ENCODE data around the gene SUMO2.
"Not testable (repeated sequence)": the region's sequence is repeated elsewhere in the genome, so short reads cannot be mapped to it uniquely, and the experiment has no call there.

Gene SUMO2

GRCh38 chr17:75182319-75182568, 515 bp downstream of the SUMO2 start:
- DNase-seq (ENCODE audit: extremely low read depth in 1 of 2, low read depth in 1 of 2) = no peak

DNA sequence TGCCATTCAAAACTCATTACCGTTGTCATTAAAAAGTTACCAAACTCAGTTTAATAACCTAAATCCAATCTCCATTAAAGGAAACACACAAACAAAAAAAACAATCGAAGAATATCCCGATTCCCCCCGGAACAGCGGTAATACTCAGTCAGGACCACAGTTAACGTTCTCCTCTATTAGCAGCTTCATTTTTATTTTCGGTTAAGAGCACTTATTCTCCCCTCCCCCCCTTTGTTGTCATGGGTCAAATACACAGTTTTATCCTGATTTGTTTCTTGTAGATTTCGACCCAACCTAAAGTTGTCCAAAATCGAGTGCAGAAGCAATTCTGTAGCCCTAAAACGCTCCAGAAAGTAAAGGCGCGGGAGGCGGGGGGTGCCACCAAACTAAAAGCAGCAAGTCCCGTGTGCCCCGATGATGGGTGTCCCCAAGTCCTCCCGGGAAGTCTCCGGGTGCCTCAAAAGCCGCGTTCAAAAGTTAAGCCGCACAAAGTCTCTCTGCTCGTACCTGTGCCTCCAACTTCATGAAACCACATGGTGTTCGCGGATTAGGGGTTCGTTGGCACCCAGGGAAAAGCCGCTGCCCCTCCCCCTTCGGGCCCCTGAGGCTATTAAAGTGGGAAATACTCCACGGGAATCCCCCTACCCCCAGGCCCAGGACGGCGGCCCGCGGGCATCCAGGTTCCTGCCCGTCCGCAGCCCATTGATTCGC, 996 bp downstream of the SUMO2 start:
- DNase-seq (ENCODE audit: extremely low read depth in 1 of 2, low read depth in 1 of 2) = no peak

DNA sequence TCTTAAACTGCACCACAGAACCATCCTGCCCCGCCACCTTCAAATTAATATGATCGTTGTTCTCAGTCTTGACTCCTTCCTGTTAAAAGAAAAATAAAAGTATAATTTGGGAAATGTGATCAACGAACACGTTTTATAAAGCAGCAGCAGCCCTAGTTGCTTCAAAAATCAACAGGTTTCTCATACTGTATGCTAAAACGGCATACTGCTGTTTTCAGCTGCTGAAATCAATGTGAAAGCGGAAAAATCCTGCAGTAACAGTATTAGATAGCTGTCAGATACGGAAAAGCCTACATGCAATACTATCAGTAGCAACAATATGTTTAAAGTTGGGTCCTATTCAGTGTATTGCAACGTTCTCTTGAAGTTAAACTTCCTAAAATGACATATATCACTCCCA, 1.6 kb downstream of the SUMO2 start:
- DNase-seq (ENCODE audit: extremely low read depth in 1 of 2, low read depth in 1 of 2) = no peak

GRCh38 chr17:75178453-75178852, 4.3 kb downstream of the SUMO2 start:
- no peak for DNase-seq (ENCODE audit: extremely low read depth in 1 of 2, low read depth in 1 of 2)

DNA sequence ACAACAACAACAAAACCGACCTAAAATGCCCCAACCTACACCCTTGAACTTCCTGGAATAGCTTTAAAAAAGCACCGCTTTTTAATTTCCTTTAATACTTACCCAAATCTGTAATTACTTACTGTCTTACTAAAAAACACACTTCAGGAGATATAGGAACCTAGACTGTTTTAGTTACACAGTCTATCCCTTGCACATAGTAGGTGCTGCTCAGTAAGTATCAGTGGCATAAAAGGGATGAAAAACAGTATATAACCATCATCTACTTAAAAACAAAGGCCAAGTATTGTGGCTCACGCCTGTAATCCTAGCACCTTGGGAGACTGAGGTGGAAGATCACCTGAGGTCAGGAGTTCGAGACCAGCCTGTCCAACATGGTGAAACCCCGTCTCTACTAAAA, 6.1 kb downstream of the SUMO2 start:
- DNase-seq (ENCODE audit: extremely low read depth in 1 of 2, low read depth in 1 of 2) = no peak

DNA sequence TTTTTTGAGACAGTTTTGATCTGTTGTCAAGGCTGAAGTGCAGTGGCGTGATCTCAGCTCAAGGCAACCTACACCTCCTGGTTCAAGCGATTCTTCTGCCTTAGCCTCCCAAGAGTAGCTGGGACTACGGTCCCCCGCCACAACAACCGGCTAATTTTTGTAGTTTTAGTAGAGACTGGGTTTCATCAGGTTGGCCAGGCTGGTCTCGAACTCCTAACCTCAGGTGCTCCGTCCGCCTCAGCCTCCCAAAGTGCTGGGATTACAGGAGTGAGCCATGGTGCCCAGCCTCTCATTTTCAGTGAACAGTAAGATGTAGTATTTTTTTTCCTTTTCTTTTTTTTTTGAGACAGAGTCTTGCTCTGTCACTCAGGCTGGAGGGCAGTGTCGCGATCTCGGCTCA, 7.8 kb downstream of the SUMO2 start:
- DNase-seq (ENCODE audit: extremely low read depth in 1 of 2, low read depth in 1 of 2) = no peak

- no peak for DNase-seq (ENCODE audit: extremely low read depth in 1 of 2, low read depth in 1 of 2)
Observed at GRCh38 chr17:75173526-75173925, 9.2 kb downstream of the SUMO2 start.

DNA sequence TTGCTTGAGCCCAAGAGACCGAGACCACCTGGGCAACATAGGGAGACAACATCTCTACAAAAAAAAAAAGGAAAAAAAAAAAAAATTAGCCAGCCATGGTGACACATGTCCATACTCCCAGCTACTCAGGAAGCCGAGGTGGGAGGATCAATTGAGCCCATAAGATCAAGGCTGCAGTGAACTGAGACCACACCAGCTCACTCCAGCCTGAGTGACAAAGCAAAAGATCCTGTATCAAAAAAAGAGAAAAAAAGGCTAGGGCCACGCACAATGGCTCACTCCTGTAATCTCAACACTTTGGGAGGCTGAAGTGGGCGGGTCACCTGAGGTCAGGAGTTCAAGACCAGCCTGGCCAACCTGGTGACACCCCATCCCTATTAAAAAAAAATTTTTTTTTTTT, 13.8 kb downstream of the SUMO2 start:
- DNase-seq (ENCODE audit: extremely low read depth in 1 of 2, low read depth in 1 of 2) = no peak

GRCh38 chr17:75164606-75165005, 18.2 kb downstream of the SUMO2 start:
- DNase-seq (ENCODE audit: extremely low read depth in 1 of 2, low read depth in 1 of 2) = not testable (repeated sequence)

DNA sequence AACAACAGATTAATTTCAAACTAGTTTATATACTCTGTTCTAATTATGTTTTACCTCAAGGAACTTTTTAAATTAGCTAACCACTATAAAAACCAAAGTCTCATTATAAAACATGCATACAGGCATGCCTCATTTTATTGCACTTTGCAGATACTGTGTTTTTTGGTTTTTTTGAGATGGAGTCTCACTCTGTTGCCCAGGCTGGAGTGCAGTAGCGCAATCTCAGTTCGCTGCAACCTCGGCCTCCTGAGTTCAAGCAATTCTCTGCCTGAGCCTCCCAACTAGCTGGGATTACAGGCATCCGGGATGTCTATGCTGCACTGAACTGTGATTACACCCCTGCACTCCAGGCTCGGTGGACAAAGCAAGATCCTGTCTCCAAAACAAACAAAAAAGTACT, 19.7 kb downstream of the SUMO2 start:
- no peak for DNase-seq (ENCODE audit: extremely low read depth in 1 of 2, low read depth in 1 of 2)

DNA sequence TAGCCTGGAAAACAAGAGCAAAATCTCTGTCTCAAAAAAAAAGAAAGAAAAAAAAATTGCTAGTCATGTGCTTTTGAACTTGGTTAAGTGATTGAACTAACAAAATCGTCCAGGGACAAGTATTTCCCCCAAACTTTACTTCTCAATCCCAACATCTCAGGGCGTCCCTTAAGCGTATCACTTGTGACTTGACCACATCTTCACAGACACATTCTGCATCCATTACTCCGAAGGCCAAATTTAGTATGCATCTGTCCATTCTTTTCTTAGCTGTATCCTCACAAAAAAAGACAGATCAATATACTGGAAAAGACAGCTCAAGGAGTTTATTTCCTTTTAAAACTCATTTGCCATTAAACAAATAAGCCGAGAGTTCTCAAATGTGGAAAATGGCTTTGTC, 22.5 kb downstream of the SUMO2 start:
- no peak for DNase-seq (ENCODE audit: extremely low read depth in 1 of 2, low read depth in 1 of 2)

DNA sequence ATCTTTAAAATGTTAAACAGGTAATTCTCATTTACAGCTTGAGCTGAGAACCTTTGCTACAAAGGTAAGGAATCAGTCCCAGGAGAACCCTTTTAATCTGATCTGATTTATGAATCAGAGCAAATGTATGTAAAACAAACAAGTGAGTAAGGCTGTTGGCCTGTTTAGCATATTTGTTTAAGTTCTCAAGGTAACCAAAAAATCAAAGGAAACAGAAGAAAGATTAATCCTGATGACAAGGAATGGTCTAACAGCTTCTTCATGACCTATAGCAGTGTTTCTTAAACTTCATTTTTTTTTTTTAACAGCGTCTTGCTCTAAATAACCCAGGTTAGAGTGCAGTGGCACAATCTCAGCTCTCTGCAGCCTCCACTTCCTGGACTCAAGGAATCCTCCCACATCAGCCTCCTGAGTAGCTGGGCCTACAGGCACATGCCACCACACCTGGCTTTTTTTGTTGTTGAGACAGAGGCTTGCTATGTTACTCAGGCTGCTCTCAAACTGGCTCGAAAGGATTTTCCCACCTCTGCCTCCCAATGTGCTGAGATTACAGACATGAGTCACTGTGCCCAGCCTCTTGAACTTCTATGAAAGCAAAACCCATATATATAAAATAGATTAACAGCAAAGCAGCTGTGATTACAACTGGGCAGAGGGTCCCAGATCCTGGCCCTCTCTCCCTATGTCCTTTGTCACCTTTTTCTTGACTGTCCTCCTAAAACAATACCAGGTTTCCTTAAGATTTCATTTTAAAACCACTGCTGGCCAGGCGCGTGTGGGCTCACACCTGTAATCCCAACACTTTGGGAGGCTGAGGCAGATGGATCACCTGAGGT, 23.3 kb downstream of the SUMO2 start:
- DNase-seq (ENCODE audit: extremely low read depth in 1 of 2, low read depth in 1 of 2) = no peak

- not testable (repeated sequence) for DNase-seq (ENCODE audit: extremely low read depth in 1 of 2, low read depth in 1 of 2)
Observed at GRCh38 chr17:75158480-75158879, 24.3 kb downstream of the SUMO2 start.

DNA sequence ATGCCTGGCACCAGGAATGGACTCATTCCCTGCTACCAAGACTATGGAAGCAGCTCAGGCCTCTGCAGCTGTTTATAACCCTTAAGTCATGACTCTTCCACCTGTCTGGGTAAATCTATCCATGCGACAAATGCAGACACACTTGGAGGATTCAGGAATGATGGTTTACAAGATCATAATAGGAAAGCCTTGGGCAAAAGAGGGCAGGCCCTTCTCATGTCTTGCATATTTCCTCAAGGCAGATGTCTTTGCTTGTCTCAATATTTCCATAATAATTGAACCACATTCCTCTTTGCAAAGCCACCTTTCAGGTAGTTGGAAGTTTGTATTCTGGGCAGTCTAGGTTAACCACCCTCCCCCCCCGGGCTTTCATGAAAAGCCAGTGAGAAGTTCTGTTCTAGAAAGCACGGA, 27.6 kb downstream of the SUMO2 start:
- DNase-seq (ENCODE audit: extremely low read depth in 1 of 2, low read depth in 1 of 2) = no peak

GRCh38 chr17:75154195-75155106, 28.3 kb downstream of the SUMO2 start, which contains the start of gene JPT1:
Gene JPT1, minus strand, starts transcription at chr17:75154512. Its CDS starts 115 bp downstream, at chr17:75154397.
- DNase-seq (ENCODE audit: extremely low read depth in 1 of 2, low read depth in 1 of 2) = peak; percentile 93 to 98

DNA sequence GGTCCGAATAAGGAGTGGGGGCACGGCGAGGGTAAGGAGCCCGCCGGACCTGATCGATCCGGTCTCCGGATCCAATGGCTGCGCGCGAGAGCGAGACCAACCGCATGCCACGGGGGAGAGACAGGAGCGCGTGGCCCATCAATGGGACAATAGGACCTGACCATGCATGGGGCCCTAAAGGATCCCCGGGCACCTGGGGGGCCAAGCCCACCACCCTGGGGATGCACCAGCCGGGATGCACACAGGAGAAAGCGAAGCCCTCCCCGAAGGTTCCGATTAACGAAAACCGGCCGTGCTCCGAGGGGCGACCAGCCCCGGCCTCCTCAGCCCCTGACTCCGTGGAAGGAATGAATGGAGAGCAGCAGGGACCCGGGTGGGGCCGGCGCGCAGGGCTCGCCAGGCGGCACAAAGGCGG, 29.0 kb downstream of the SUMO2 start:
- peak in 1 of 2 donors; percentile 11 for DNase-seq (ENCODE audit: extremely low read depth in 1 of 2, low read depth in 1 of 2)

GRCh38 chr17:75152922-75153779, 29.6 kb downstream of the SUMO2 start:
- DNase-seq (ENCODE audit: extremely low read depth in 1 of 2, low read depth in 1 of 2) = no peak

- no peak for DNase-seq (ENCODE audit: extremely low read depth in 1 of 2, low read depth in 1 of 2)
Observed at GRCh38 chr17:75152523-75152921, 30.2 kb downstream of the SUMO2 start.

DNA sequence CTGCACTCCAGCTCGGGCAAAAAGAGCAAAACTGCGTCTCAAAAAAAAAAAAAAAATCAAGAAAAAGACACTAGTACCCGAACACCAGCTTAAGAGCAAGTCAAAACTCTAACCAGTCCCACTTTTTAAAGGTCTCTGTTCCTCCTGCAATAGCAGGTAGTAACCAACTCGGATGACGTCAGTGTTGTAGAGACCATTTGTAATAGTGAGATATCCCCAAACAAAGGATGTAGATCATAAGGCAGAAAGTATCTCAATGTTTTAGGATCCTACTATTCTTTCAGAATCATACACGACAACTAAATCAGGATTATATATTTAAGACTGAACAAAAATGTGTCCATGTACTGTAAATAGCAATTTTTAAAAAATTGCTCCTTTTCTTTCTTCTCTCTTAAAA, 30.8 kb downstream of the SUMO2 start:
- no peak for DNase-seq (ENCODE audit: extremely low read depth in 1 of 2, low read depth in 1 of 2)

GRCh38 chr17:75147878-75148546, 34.7 kb downstream of the SUMO2 start:
- DNase-seq (ENCODE audit: extremely low read depth in 1 of 2, low read depth in 1 of 2) = no peak

All from stimulated activated CD8-positive, alpha-beta memory T cell treated with anti-CD3 and anti-CD28 coated beads, Interleukin-7, amount 100 ng/mL, for 48 hours (primary cell).